IMR-90 (cell line): ENCODE measurements around the gene RIMBP2.

Source experiments
- NFE2L2 ChIP-seq: fragments of 150-350 bp; IDR thresholded peaks from 2 replicates; pipeline ENCODE4 v1.6.1; 2016; ENCODE audit warnings: low read depth, mild to moderate bottlenecking, low read length
- POLR2A ChIP-seq: IDR thresholded peaks from 2 replicates; pipeline ENCODE4 v1.6.1; 2012; ENCODE audit warnings: mild to moderate bottlenecking, low read depth, low read length
- RAD21 ChIP-seq: IDR thresholded peaks from 2 replicates; pipeline ENCODE4 v1.6.1; 2012; ENCODE audit warnings: low read length, improper control_type of control experiment
- SMC3 ChIP-seq: fragments of 150-350 bp; IDR thresholded peaks from 2 replicates; pipeline ENCODE4 v1.6.1; 2016; ENCODE audit warnings: low read depth, mild to moderate bottlenecking, antibody characterized with exemption, low read length, moderate library complexity
- TF ChIP-seq, protein P1 (sequence below): conservative IDR thresholded peaks from 2 replicates; pipeline ENCODE4 v1.5.1; 2012; ENCODE audit warnings: mild to moderate bottlenecking, low read depth, low read length, improper control_type of control experiment

DNA sequence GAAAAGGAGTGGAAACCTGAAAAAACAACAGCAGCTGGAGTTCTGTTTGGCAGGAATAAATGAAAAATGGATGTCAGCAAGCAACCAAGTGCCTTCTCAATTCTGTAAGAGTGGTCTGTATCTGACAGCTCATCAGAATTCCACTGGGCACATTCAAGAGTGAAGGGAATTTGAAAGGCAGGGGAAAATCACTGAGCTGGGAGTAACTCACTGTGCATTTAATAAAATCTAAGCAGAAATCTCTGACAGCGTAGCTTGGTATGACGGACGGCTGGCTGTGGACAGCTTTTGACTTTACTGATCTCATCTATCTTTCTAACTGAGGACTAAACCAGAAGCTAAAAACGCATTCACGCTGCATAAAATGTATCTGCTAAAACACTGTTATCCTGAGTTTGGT is 153.4 kb downstream of the RIMBP2 start:
- TF ChIP-seq, protein P1, sequence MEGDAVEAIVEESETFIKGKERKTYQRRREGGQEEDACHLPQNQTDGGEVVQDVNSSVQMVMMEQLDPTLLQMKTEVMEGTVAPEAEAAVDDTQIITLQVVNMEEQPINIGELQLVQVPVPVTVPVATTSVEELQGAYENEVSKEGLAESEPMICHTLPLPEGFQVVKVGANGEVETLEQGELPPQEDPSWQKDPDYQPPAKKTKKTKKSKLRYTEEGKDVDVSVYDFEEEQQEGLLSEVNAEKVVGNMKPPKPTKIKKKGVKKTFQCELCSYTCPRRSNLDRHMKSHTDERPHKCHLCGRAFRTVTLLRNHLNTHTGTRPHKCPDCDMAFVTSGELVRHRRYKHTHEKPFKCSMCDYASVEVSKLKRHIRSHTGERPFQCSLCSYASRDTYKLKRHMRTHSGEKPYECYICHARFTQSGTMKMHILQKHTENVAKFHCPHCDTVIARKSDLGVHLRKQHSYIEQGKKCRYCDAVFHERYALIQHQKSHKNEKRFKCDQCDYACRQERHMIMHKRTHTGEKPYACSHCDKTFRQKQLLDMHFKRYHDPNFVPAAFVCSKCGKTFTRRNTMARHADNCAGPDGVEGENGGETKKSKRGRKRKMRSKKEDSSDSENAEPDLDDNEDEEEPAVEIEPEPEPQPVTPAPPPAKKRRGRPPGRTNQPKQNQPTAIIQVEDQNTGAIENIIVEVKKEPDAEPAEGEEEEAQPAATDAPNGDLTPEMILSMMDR, result no peak
- no peak for TF ChIP-seq RAD21
- no peak for TF ChIP-seq SMC3
- TF ChIP-seq POLR2A, result no peak
- TF ChIP-seq NFE2L2, result no peak
